Fibroblast of lung (primary cell): Measurements from ENCODE around the gene PXYLP1. TPM values are rescaled to one million over a fixed set of nuclear protein-coding genes. Genes with fewer than 3 reads are reported as not detected.

Experiments used
- DNase-seq, 2 donors: peaks; one replicate each; pipeline versions ENCODE4 v3.0.0 to v3.0.0-alpha.2; 2010; ENCODE audit warnings: low read depth in 2 of 2
- H2AFZ ChIP-seq: 2 replicates; pipeline ENCODE4 v1.5.1; 2012; ENCODE audit warnings: low read length, control low read depth, inconsistent platforms
- H3K27ac ChIP-seq: 2 replicates; pipeline ENCODE4 v1.5.1; 2011; ENCODE audit warnings: low read length, control low read depth; ENCODE audit not compliant: insufficient read depth
- H3K27me3 ChIP-seq: 2 replicates; pipeline ENCODE4 v1.5.1; 2011; ENCODE audit warnings: mild to moderate bottlenecking, low read length; ENCODE audit not compliant: control insufficient read depth, insufficient read depth
- H3K36me3 ChIP-seq: 2 replicates; pipeline ENCODE4 v1.5.1; 2011; ENCODE audit warnings: low read length; ENCODE audit not compliant: control insufficient read depth, insufficient read depth
- H3K4me1 ChIP-seq: 2 replicates; pipeline ENCODE4 v1.5.1; 2011; ENCODE audit warnings: low read length; ENCODE audit not compliant: control insufficient read depth, insufficient read depth; ENCODE audit errors: extremely low read depth
- H3K4me2 ChIP-seq: 2 replicates; pipeline ENCODE4 v1.5.1; 2011; ENCODE audit warnings: low read length, control low read depth; ENCODE audit not compliant: insufficient read depth; ENCODE audit errors: extremely low read depth
- H3K4me3 ChIP-seq, 4 experiments: fragments of 200-600 bp in 1 of 4; sonication (generic) in 1 of 4; replicated peaks in 1 of 4; 2 replicates each; pipeline ENCODE4 v1.5.1; 2011 to 2016; ENCODE audit warnings: low read length in 4 of 4, low read depth in 3 of 4, mild to moderate bottlenecking in 3 of 4, control low read depth in 2 of 4, inconsistent platforms in 1 of 4, mixed read lengths in 1 of 4; ENCODE audit not compliant: insufficient read depth in 1 of 4; ENCODE audit errors: control extremely low read depth in 1 of 4
- H3K79me2 ChIP-seq: 2 replicates; pipeline ENCODE4 v1.5.1; 2012; ENCODE audit warnings: mild to moderate bottlenecking, low read length, inconsistent platforms; ENCODE audit not compliant: control insufficient read depth, insufficient read depth
- H3K9ac ChIP-seq: 2 replicates; pipeline ENCODE4 v1.5.1; 2011; ENCODE audit warnings: mild to moderate bottlenecking, low read length, control low read depth; ENCODE audit not compliant: insufficient read depth
- H3K9me3 ChIP-seq: 2 replicates; pipeline ENCODE4 v1.5.1; 2012; ENCODE audit warnings: low read depth, low read length; ENCODE audit not compliant: control insufficient read depth, insufficient read depth
- H4K20me1 ChIP-seq: 2 replicates; pipeline ENCODE4 v1.5.1; 2011; ENCODE audit warnings: low read length; ENCODE audit not compliant: control insufficient read depth, insufficient read depth; ENCODE audit errors: extremely low read depth
- EZH2 ChIP-seq: IDR thresholded peaks from 2 replicates; pipeline ENCODE4 v1.5.1; 2012; ENCODE audit warnings: low read length, control low read depth, mild to moderate bottlenecking; ENCODE audit errors: missing control alignments
- polyA plus RNA-seq, 2 donors: library from polyadenylated mRNA; depleted of rRNA in 1 of 2; stranded (reverse) in 1 of 2; unstranded in 1 of 2; fragments of >200 nt; gene quantifications; 2 replicates each; pipeline ENCODE4 v1.2.1, GENCODE V29; 2011 to 2012; ENCODE audit warnings: missing spikeins in 1 of 2
- total RNA-seq: library from RNA; depleted of rRNA; stranded (reverse); fragments of >200 nt; gene quantifications from 2 replicates; pipeline ENCODE4 v1.2.1, GENCODE V29; 2014
- TF ChIP-seq, protein P1 (sequence below), 2 donors: IDR thresholded peaks in 1 of 2; conservative IDR thresholded peaks in 1 of 2; 1 replicate in 1 of 2; 2 replicates in 1 of 2; pipeline ENCODE4 v1.5.1; 2011 to 2012; ENCODE audit warnings: low read length in 2 of 2, control low read depth in 1 of 2, inconsistent platforms in 1 of 2, low read depth in 1 of 2, mild to moderate bottlenecking in 1 of 2

PXYLP1 gene
- total and polyA plus RNA-seq, 2 donors (not counting 1 experiment from before 2014, with no cell fraction given): 5.1 to 7.0 TPM

DNA sequence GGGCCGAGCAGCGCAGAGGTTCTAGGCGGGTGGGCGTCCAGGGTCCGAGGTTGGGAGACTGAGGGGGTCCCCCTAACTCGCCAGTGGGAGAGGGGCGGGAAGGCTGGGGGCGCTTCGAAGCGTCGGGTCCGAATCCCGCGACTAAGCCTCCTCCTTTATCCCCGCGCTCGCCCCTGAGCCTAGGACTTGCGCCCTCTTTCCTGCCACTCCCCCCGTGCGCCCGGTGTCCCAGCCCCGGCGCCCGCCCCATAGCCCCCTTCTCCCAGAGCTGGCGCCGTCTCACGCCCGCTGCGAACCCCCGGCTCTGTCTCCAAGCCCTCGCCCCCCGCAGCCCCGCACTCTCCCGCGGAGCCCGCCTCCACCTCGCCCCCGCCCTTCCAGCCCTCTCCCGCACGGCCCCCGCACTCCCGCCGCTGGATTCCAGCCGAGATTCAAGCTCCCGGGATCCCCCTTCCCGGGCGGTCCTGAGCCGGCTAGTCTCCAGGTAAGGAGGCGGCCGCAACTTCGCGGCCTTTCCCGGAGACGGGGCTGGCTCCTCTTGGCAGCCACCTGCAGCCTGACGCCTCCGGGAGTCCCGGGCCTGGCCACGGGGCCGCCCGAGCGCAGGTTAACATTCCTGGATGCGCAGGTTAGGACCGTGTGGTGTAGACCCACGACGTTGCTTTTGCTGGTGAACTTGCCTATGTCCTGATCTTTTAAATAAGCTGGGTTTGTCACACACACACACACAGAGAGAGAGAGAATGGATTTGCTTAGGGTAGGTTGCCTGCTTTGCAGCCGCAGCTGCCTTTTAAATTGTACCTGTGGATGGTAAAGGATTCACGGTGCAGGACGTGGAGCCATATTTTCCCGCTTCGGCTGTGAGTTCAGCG lies 563 bp downstream of the PXYLP1 start:
- Histone ChIP-seq H3K9me3 (no peaks in the 10 kb centered on the region), H3K9ac (peak overlapping the region; percentile 57), H3K36me3 (no peaks in the 10 kb centered on the region), H3K27me3 (no peaks in the 10 kb centered on the region), H3K79me2 (no peaks in the 10 kb centered on the region), H3K27ac (peak overlapping the region; percentile 18), H3K4me1 (peaks cover 7% of the 10 kb centered on the region), H3K4me3 (peak overlapping the region; percentile 57 to 76 (median 60)), H4K20me1 (no peaks in the 10 kb centered on the region), H2AFZ (peak overlapping the region; percentile 76), H3K4me2 (peak overlapping the region; percentile 66)
- TF ChIP-seq, protein P1, sequence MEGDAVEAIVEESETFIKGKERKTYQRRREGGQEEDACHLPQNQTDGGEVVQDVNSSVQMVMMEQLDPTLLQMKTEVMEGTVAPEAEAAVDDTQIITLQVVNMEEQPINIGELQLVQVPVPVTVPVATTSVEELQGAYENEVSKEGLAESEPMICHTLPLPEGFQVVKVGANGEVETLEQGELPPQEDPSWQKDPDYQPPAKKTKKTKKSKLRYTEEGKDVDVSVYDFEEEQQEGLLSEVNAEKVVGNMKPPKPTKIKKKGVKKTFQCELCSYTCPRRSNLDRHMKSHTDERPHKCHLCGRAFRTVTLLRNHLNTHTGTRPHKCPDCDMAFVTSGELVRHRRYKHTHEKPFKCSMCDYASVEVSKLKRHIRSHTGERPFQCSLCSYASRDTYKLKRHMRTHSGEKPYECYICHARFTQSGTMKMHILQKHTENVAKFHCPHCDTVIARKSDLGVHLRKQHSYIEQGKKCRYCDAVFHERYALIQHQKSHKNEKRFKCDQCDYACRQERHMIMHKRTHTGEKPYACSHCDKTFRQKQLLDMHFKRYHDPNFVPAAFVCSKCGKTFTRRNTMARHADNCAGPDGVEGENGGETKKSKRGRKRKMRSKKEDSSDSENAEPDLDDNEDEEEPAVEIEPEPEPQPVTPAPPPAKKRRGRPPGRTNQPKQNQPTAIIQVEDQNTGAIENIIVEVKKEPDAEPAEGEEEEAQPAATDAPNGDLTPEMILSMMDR (conservative IDR thresholded peaks at IDR 0.05 in 1 of 2, IDR thresholded peaks at IDR 0.05 in 1 of 2; ENCODE audit: low read depth in 1 of 2, low read length in 2 of 2): no peak
- no peak for TF ChIP-seq EZH2
- DNase-seq: peak in 1 of 2 donors; percentile 5

DNA sequence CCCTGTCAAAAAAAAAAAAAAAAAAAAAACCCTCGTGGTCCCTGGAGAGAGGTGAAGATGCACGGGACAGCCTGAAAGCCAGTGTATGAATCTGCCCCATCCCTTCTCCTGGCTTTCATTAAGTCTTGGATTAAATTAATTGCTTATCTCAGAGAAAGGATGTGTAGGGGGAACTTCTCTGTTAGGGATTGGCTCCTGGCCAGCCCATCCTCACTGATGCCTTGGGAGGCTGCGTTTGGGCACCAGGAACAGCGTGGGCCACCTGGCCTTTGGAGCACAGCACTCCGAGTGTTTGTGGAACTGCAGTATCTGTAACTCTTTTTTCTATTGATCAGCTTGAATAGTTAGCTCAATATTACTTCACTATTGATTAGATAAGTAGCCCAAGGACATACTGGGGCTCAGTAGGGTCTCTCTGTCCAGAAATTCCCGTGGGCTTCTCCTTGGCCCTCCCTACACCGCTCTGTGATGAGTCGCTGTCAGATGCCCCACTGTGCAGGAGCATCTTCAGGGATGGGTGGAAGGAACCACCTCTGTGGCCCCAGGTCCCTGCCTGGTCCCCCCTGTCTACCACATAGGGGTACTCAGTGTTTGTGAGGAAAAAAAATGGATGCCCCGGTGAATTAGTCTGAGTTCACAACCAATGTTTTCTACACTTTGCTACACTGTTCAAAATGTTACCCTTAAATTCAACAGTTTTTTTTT lies 2.0 kb downstream of the PXYLP1 start:
- Histone ChIP-seq H3K36me3 (no peaks in the 10 kb centered on the region), H3K27me3 (no peaks in the 10 kb centered on the region), H3K4me1 (peaks cover 7% of the 10 kb centered on the region), H3K4me2 (no peak overlapping the region), H3K4me3 (no peak overlapping the region), H3K79me2 (no peaks in the 10 kb centered on the region), H3K27ac (no peak overlapping the region), H3K9me3 (no peaks in the 10 kb centered on the region), H3K9ac (no peak overlapping the region), H4K20me1 (no peaks in the 10 kb centered on the region), H2AFZ (no peak overlapping the region)
- TF ChIP-seq EZH2: no peak
- TF ChIP-seq, protein P1 (conservative IDR thresholded peaks at IDR 0.05 in 1 of 2, IDR thresholded peaks at IDR 0.05 in 1 of 2; ENCODE audit: low read depth in 1 of 2, low read length in 2 of 2): no peak
- DNase-seq: no peak

DNA sequence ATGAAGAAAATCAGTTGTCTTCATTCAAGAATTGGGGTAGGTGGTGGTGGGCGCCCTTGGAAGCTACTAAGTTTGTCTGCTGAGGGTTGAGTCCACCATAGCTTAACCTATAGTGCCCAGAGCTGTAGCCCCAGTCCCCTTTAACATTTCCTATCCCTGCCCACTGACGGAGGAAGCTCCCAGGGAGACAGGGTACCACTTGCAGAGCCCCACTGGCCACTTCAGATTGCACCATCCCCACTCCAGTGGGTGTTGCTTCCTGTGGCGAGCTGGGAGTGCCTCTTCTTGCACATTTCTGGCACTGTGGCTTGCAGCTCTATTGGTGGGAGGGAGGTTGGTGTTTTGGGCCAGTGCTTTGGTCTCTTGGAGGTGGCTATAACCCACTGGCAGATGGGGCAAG lies 2.7 kb downstream of the PXYLP1 start:
- no peak for DNase-seq

More for the DNA sequence above, 2.7 kb downstream of the PXYLP1 start:
- TF ChIP-seq, protein P1 (conservative IDR thresholded peaks at IDR 0.05 in 1 of 2, IDR thresholded peaks at IDR 0.05 in 1 of 2; ENCODE audit: low read depth in 1 of 2, low read length in 2 of 2): no peak
- TF ChIP-seq EZH2: no peak
- Histone ChIP-seq H3K4me2 (no peak overlapping the region), H3K9me3 (no peaks in the 10 kb centered on the region), H3K36me3 (no peaks in the 10 kb centered on the region), H3K4me3 (no peak overlapping the region), H4K20me1 (no peaks in the 10 kb centered on the region), H3K79me2 (no peaks in the 10 kb centered on the region), H3K4me1 (peaks cover 7% of the 10 kb centered on the region), H3K27me3 (no peaks in the 10 kb centered on the region), H3K27ac (no peak overlapping the region), H3K9ac (no peak overlapping the region), H2AFZ (no peak overlapping the region)
